Testis (tissue), 3 donors: ENCODE measurements around the gene GDI1. TPM values are rescaled to one million over a fixed set of nuclear protein-coding genes. Genes with fewer than 3 reads are reported as not detected.

Experiments
- DNase-seq: peaks from one replicate; pipeline ENCODE4 v3.0.0-alpha.2; 2019
- H3K27ac ChIP-seq, 2 donors: fragments of 200-600 bp; sonication (generic); one replicate each; pipeline ENCODE4 v1.5.1; 2019
- H3K27me3 ChIP-seq: fragments of 200-600 bp; sonication (generic); one replicate; pipeline ENCODE4 v1.5.1; 2019
- H3K36me3 ChIP-seq: fragments of 200-600 bp; sonication (generic); one replicate; pipeline ENCODE4 v1.5.1; 2017; ENCODE audit warnings: low read depth; ENCODE audit errors: missing control alignments
- H3K4me1 ChIP-seq: fragments of 200-600 bp; sonication (generic); one replicate; pipeline ENCODE4 v1.5.1; 2019
- H3K4me3 ChIP-seq, 2 donors: fragments of 200-600 bp; sonication (generic); one replicate each; pipeline ENCODE4 v1.5.1; 2017 to 2019
- H3K9me3 ChIP-seq: fragments of 200-600 bp; sonication (generic); one replicate; pipeline ENCODE4 v1.5.1; 2017
- POLR2A ChIP-seq: fragments of 450-650 bp; IDR thresholded peaks from one replicate; pipeline ENCODE4 v1.6.1; 2017; ENCODE audit warnings: antibody characterized with exemption, mild to moderate bottlenecking, moderate library complexity
- WGBS, 2 donors: methylation state at CpG; one replicate each; pipeline ENCODE4 v1.1.5; 2018; 5-methylcytosine and 5-hydroxymethylcytosine counted together
- intact Hi-C: fragments of 100-400 bp; cut with DNase I; formaldehyde crosslinking; loops from one replicate; pipeline ENCODE4 v1.15.1; 2023; ENCODE audit warnings: low total_unique reads
- polyA plus RNA-seq: library from polyadenylated mRNA; stranded (reverse); fragments of 350-450 nt; fragmentation: Illumina TruSeq; extraction: RNeasy Lipid Tissue Mini Kit (QIAGEN cat#74804); gene quantifications from one replicate; pipeline ENCODE4 v1.2.3, GENCODE V29; 2014; ENCODE audit warnings: low read depth, low replicate concordance; ENCODE audit not compliant: insufficient read depth
- total RNA-seq, 2 donors: library from RNA; depleted of rRNA; stranded (reverse); fragments of >200 nt; gene quantifications; one replicate each; pipeline ENCODE4 v1.2.3, GENCODE V29; 2016
- TF ChIP-seq, protein P1 (sequence below), 3 experiments: fragments of 450-650 bp in 2 of 3; fragments of 200-600 bp in 1 of 3; sonication (generic) in 1 of 3; IDR thresholded peaks; one replicate each; pipeline ENCODE4 v1.5.1; 2016 to 2019; ENCODE audit warnings: antibody characterized with exemption in 3 of 3, mild to moderate bottlenecking in 2 of 3, moderate library complexity in 1 of 3

Gene GDI1
- total and polyA plus RNA-seq, 3 donors from 2014 or later = 118 to 162 (median 158) TPM

DNA sequence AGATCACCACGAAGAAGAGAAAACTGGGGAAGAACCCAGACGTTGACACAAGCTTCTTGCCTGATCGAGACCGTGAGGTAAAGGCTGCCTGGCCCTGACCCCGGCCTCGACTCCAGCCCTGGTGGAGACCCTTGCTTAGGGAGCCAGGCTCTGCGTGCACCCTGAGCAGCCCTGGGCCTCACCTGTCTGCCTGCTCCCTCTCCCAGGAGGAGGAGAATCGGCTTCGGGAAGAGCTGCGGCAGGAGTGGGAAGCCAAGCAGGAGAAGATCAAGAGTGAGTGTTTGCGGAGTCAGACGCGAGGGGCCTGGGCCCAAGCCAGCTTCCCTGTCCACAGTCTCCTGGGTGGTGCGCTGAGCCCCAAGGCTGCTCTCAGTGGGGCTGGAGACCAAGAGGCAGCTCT is 11.5 kb downstream of the GDI1 start:
- H3K9me3 ChIP-seq = no peaks in the 10 kb centered on the region
- intact Hi-C loops = no loop called here
- no peak for DNase-seq
- no peaks in the 10 kb centered on the region for H3K27me3 ChIP-seq
- WGBS, 2 donors = 93% methylated on average over 5 to 8 of the region's 14 CpGs
- H3K4me1 ChIP-seq = peaks cover 5% of the 10 kb centered on the region
- no peak overlapping the region for H3K4me3 ChIP-seq
- H3K36me3 ChIP-seq = no peaks in the 10 kb centered on the region
- no peak overlapping the region for H3K27ac ChIP-seq
- TF ChIP-seq POLR2A = no peak
- TF ChIP-seq, protein P1, sequence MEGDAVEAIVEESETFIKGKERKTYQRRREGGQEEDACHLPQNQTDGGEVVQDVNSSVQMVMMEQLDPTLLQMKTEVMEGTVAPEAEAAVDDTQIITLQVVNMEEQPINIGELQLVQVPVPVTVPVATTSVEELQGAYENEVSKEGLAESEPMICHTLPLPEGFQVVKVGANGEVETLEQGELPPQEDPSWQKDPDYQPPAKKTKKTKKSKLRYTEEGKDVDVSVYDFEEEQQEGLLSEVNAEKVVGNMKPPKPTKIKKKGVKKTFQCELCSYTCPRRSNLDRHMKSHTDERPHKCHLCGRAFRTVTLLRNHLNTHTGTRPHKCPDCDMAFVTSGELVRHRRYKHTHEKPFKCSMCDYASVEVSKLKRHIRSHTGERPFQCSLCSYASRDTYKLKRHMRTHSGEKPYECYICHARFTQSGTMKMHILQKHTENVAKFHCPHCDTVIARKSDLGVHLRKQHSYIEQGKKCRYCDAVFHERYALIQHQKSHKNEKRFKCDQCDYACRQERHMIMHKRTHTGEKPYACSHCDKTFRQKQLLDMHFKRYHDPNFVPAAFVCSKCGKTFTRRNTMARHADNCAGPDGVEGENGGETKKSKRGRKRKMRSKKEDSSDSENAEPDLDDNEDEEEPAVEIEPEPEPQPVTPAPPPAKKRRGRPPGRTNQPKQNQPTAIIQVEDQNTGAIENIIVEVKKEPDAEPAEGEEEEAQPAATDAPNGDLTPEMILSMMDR (IDR thresholded peaks at IDR 0.05) = no peak

DNA sequence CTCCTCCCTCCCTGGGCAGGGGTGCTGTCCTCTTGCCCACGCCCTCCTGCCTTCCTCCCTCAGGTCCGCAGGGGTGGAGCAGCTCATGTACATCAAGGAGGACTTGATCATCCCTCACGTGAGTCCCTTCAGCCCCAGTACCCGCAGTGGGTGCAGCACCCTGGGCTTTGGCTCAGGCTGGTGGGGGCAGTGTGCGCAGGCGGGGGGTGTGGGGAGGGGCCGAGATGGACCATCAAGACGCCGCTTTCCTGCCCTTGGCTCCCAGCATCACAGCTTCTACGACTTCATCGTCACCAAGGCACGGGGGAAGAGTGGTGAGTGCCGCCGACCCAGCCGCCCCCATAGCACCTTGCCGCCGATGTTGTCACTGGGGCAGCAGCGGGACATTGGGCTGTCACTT is 12.7 kb downstream of the GDI1 start:
- Histone ChIP-seq H3K27me3 (no peaks in the 10 kb centered on the region), H3K9me3 (no peaks in the 10 kb centered on the region), H3K27ac (no peak overlapping the region), H3K36me3 (no peaks in the 10 kb centered on the region), H3K4me3 (no peak overlapping the region), H3K4me1 (peaks cover 5% of the 10 kb centered on the region)
- WGBS, 2 donors = 94% methylated on average over 18 of the region's 18 CpGs; no CpG with 5 or more reads in 1 of the 2 donors
- intact Hi-C loops = no loop called here
- TF ChIP-seq POLR2A = no peak
- no peak for DNase-seq

DNA sequence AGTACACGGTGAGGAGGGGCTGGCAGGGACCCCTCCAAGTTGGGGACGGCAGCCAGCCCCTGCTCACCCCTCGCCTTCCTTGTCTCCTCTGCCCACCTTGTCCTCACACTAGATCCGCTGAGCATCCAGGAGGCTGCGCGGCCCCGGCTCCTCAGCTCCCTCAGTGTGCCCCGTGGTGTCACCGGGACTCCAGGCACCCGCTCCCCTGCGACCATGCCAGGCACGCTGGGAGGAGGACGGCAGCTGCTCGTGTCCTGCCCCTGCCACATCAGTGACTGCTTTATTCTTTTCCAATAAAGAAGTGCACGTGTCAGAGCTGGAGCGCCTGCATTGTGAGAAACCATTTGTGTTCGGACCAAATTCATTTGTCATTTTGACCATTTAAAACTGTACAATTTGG is 13.4 kb downstream of the GDI1 start:
- intact Hi-C loops = no loop called here
- no peaks in the 10 kb centered on the region for H3K27me3 ChIP-seq
- H3K9me3 ChIP-seq = no peaks in the 10 kb centered on the region
- TF ChIP-seq, protein P1 (IDR thresholded peaks at IDR 0.05) = no peak
- no peak for TF ChIP-seq POLR2A
- WGBS, 2 donors = 86 to 94% methylated on average over 4 to 17 of the region's 17 CpGs
- H3K4me3 ChIP-seq = no peak overlapping the region
- no peak overlapping the region for H3K27ac ChIP-seq
- H3K4me1 ChIP-seq = no peaks in the 10 kb centered on the region
- H3K36me3 ChIP-seq = no peaks in the 10 kb centered on the region
- no peak for DNase-seq

DNA sequence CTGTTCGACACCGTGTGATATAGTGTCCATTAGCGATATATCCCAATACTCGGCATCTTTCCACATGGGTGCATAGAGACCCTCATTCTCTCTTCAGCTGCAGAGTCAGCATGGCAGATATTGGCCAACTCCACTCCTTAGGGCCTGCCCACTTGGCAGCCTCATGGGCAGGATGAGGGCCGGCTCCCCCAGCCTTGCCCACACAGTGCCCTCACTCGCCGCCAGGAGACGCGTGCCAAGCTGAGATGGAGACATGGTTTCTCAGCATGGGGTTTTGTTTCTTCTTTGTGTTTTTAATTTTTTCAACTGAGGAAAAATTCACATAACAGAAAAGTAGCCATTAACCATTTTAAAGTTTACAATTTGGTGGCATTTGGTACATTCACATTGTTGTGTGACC is 15.9 kb downstream of the GDI1 start:
- Histone ChIP-seq H3K9me3 (no peaks in the 10 kb centered on the region), H3K36me3 (no peaks in the 10 kb centered on the region), H3K27ac (no peak overlapping the region), H3K4me3 (no peak overlapping the region), H3K27me3 (no peaks in the 10 kb centered on the region), H3K4me1 (no peaks in the 10 kb centered on the region)
- intact Hi-C loops = no loop called here
- no peak for TF ChIP-seq POLR2A
- TF ChIP-seq, protein P1 (IDR thresholded peaks at IDR 0.05) = no peak
- WGBS, 2 donors = 91 to 95% methylated on average over 7 to 9 of the region's 9 CpGs
- DNase-seq = no peak

- Histone ChIP-seq H3K27ac (peak overlapping the region in 1 of 2 donors; percentile 56), H3K4me3 (peak overlapping the region; percentile 44 to 55), H3K4me1 (no peaks in the 10 kb centered on the region), H3K36me3 (no peaks in the 10 kb centered on the region), H3K27me3 (no peaks in the 10 kb centered on the region), H3K9me3 (no peaks in the 10 kb centered on the region)
- TF ChIP-seq POLR2A = no peak
- TF ChIP-seq, protein P1 (IDR thresholded peaks at IDR 0.05) = no peak
- DNase-seq = peak; percentile 30
- WGBS, 2 donors = 8 to 9% methylated on average over 12 to 33 of the region's 65 CpGs
- intact Hi-C loops = no loop called here
These were observed 20.6 kb downstream of the GDI1 start for GRCh38 chrX:154457491-154458115.
